IPS DF 4.7 (cell line): ENCODE measurements around the gene PPP1R26.
"Not testable (repeated sequence)": the region's sequence is repeated elsewhere in the genome, so short reads cannot be mapped to it uniquely, and the experiment has no call there.

ENCODE experiments used
- DNase-seq: peaks from one replicate; pipeline ENCODE4 v3.0.0-alpha.2; 2013; ENCODE audit warnings: low spot score; ENCODE audit errors: extremely low read depth

PPP1R26 gene

GRCh38 chr9:135503371-135504261, 24.0 kb downstream of the PPP1R26 start:
- DNase-seq, result no peak

DNA sequence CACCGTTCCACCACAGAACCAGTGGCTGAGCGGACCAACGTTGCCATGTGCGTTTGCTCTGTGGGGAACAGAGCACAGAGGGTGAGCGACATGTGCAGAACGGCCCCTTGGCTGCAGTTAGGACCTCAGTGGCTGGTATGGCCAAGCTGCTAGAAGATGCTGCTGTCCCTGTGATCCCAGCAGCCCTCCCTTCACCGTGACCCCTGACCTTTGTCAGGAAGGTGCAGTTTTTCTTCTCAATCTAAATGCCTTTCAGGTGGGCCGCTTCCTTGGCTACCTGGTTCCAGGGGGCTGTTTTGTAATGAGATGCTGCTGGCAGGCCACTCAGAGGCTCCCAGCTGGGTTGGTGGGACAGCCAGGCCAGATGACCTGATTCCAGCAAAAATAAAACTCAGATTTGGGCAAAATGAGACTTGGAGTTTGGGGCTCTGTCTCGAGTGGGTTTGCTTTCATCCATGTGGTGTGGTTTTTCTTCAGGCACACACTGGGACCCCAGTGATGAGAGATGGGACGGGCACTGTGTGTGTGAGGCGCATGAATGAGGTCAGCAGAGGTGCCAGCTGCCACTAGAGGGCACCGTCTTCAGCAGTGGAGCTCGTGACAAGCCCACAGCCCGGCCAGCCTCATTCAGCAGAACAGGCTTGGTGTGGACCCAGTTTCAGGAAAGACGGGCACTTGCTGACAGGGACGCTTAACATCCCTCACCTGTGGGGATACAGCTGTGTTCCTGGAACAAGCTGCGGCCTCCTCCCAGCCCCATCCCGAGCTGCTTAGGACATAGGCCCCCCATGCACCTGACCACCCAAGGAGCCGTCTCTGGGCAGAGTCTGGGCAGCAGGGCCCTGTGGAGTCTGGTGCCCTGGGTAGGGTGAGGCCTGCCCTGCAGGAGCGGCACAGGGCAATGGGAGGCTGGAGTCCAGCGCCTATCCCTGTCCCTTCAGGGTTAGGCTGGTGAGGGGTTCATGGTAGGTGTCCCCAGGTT, 25.0 kb downstream of the PPP1R26 start:
- no peak for DNase-seq

DNA sequence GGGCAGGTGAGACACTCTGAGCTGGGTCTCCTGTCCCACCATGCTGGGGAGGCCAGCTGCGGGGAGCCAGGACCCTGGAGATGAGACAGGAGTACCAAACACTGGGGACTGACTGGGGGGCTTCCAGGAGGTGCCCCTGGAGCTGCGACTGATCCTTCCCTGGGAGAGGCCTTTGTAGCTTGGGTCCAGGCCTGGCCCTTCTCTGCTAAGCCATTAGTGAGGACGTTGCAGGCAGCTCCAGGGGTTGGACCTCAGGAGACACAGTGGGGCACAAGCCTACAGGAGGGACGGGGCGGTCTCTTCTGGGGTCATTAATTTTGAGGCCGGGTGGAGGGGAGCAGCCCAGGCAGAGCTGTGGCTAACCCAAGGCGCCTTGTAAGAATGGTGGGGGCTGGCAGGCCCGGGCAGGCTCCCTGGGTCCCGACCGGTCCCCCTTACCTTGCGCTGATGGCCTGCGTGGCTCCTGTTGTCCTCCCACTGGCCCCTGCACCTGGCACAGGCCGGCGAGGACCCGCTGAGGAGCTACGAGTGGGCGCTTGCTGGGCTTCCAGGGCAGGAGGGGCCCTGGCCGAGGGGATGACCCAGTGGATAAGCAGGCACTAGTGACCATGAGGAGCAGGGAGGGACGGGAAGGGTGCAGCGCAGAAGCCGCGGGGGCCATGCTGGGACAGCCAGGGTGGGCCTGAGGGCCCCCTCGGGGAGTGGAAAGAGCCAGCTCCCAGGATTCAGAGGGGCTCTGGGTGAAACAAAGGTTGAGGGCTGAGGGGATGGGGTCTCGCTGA, 26.0 kb downstream of the PPP1R26 start:
- DNase-seq, result no peak

DNA sequence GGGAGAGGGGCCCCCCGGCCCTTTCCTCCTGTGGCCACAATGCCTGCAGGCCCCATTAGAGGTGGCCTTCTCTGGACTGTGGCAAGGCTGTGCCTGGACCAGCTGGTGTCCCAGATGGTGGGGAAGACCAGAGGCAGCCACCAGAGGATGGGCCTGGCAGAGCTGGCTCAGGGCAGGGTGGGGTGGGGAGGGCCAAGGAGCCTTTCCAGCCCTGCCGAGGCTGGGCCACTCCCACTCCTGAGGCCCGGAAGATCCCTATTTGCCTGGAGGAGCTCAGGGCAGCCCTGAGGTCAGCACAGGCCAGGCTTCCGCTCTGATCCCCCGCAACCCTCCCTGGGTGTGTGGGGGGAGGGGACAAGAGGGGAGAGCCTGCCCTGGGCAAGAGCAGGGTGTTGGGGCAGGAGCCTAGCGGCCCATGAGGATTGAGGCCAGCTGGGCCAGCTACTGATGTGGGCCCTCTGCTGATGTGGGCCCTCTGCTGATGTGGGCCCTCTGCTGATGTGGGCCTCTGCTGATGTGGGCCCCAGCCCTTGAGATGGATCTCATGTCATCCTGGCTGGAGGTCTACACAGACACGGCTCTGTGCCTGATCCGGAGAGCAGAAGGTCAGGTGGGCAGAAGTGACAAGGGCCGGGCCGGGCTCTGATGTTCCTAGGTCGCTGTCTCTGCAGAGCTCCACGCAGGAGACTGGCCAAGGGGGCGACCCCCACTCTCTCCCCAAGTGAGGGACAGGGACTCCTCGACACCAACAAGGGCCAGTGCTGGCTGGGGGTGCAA, 26.9 kb downstream of the PPP1R26 start:
- DNase-seq, result no peak

DNA sequence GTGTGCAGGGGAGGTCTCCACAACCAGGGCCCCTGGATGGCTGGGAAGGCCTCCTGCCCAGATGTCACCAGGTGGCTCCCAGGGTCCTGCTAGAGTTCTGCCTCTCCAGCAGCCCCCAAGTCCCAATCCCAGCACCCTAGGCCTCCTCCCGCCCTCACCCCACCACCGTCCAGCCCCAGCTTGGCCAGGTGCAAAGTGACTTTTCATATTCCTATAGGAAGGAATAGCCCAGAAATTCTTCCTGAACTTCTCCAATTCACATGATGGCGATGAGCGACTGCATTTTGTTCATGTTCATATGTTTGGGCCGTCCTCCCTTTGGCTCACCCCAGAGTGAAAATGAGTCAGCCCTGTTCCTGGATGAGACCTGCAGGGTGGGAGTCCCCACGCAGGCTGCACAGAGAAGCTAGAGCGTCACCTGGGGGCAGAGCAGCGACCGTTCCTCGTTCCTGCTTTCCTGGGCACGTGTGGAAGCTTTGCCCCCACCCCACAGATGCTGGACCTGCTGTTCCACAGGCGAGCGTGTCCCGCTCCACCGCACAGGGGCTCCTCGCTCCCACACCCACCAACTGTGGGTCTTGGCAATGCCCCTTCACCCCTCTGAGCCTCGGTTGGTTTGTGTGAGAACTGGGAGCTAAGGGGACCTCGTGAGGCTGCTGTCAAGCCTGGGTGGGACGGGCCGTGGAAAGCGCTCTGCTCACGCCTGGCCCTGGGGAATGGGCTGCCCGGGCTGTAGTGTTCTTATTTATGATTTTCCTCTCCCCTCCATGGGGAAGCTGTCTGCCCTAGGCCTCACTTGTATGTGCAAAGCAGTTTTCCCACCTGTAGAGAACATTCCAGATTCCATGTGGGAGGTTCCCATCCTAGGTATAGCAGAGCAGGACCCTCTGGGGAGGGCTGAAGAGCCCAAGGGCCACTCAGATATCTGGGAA, 27.8 kb downstream of the PPP1R26 start:
- no peak for DNase-seq

- DNase-seq, result no peak
Measured at GRCh38 chr9:135508211-135508820, 28.7 kb downstream of the PPP1R26 start.

DNA sequence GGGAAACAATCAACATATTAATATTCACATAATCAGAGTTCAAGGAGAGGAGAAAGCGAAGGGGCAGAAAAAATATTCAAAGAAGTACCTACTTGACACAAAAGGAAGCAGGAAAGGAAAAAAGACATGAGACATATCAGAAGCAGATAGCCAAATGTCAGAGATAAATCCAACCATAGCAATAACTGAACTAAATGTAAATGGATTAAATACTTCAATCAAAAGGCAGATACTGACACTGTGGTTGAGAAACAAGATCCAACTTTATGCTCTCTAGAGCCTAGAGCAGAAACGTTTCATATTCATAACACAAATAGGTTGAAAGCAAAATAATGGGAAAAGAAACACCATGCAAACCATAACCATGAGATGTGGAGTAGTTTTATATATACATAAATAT, 29.9 kb downstream of the PPP1R26 start:
- no peak for DNase-seq

GRCh38 chr9:135512241-135512603, 32.6 kb downstream of the PPP1R26 start:
- no peak for DNase-seq

DNA sequence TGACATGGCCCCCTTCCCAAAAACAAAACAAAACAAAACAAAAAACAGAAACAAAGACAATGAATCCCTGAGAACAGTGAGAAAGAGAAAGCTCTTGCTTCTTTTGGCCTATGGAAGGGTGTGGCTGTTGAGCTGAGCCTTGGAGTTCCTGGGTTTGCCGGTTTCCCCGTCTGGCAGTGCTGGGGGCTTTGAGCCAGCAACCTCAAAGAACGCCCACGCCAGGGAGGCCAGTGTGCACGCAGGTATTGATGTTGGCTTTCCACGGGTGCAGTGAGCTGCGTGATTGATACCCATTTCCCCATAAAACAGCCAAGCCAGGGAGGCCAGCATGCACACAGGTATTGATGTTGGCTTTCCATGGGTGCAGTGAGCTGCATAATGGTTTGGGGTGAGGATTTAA, 33.3 kb downstream of the PPP1R26 start:
- DNase-seq, result no peak

GRCh38 chr9:135513351-135513846, 33.8 kb downstream of the PPP1R26 start:
- DNase-seq, result no peak

- DNase-seq, result not testable (repeated sequence)
Measured at GRCh38 chr9:135513906-135514305, 34.3 kb downstream of the PPP1R26 start.

DNA sequence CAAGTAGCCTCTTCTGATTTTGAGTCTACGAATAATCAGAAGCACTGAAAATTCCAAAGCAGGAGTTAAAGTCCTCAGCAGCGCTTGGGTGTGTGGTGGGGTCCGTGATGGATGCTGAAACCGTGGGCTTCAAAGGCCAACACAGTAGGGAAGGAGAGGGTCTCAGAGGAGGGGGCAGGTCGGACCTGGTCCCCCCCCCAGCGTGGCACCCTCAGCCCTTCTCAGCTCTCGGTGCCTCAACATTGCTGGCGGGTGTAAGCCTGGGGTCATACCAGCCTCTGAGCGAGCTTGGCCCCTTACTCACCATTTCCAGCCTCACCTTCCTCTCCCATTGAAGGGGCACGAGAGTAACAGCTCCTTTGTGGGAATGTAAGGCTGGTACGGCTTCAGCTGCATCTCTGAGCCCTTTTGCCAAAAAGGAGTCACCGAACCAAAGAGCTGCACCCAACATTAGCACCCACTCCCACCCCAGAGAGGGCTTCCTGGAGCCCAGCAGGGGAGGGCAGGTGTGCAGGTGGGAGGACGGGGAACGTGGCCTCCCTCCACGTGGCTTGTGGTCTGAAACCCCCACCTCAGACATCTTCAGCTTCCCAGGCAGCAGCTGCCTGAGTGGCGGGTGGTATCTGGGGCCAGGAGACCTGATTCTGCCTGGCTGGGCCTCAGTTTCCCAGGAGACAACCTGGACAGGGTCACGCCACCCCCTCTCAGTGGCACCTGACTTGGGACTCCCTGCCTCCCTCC, 34.9 kb downstream of the PPP1R26 start:
- no peak for DNase-seq

GRCh38 chr9:135515083-135515951, 35.7 kb downstream of the PPP1R26 start:
- DNase-seq, result no peak

- no peak for DNase-seq
Measured at GRCh38 chr9:135516132-135516860, 36.7 kb downstream of the PPP1R26 start.

- no peak for DNase-seq
Measured at GRCh38 chr9:135517407-135517822, 37.8 kb downstream of the PPP1R26 start.

DNA sequence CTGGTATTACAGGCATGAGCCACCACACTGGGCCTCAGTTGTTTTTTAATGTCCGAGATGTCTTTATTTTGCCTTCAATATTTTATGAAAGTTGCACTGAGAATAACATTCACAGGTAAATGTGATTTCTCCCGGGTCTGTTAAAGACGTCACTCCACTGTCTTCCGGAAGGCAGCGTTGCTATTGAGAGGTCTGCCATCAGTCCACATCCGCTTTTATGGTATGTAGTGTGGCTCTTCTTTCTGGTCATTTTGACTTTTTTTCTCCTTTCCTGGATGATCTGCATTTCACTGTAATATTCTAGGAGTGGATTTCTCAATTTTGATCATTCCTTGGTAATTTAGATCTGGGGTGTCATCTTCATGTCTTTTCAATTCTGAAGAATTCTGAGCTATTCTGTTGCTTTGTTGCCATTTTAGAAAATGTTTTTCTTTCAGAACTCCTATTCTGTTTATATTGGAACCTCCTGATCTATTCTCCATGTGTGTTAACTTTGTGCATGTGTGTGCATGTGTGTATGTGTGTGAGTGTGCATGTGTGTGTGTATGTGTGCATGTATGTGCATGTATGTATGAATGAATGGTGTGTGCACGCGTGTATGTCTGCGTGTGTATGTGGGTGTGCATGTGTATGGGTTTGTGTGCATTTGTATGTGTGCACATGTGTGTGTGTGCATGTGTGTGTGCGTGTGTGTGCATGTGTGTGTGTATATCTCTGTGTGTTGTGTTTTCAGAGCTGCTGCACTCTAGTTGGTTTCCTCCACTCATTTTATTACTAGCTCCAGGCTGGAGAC, 39.8 kb downstream of the PPP1R26 start:
- no peak for DNase-seq
